Endometrium (tissue), 2 donors: ENCODE results near the gene SIRT6.
"Not testable (repeated sequence)": the region's sequence is repeated elsewhere in the genome, so short reads cannot be mapped to it uniquely, and the experiment has no call there.

ENCODE experiments used
- FAIRE-seq: peaks from 2 replicates; lab custom pipeline; 2012; peaks lifted over from hg19 to GRCh38; lab: Jason Lieb, UNC
- donor health status: control.
- donor health status: control.

The SIRT6 gene

GRCh38 chr19:4199699-4200293 lies 17.4 kb upstream of the SIRT6 start:
- FAIRE-seq, result no peak

- FAIRE-seq, result no peak
These were observed 16.2 kb upstream of the SIRT6 start for GRCh38 chr19:4198467-4199126.

DNA sequence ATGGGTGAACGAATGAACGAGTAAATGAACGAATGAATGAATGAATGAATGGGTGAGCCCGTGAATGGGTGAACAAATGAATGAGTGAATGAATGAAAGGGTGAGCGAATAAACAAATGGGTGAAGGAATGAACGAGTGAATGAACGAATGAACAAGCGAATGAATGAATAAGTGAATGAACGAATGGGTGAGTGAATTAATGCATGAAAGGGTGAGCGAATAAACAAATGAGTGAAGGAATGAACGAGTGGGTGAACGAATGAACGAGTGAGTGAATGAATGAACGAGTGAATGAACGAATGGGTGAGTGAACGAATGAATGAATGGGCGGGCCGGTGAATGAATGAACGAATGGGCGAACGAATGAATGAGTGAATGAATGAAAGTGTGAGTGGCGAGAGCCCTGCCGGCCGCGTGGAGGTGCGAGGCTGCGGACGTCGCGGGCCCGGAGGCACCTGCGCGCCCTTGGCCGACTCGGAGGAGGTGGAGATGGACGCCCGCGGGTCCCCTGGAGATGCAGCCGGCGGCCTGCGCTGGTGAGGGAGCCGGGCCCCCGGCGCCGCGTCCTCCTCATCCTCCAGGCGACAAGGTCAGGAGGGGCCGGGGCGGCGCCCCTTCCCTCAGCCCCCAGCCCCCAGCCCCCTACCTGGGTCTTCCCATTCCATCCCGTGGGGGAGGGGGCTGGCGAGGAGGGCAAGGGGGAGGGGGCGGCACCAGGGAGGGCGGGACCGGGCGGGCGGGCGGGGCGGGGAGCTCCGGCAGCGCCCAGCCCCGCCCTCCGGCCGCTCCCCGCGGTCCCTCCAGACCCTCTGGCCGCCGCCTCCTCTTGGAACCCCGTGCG lies 15.5 kb upstream of the SIRT6 start:
- FAIRE-seq, result no peak

GRCh38 chr19:4197228-4197624 lies 14.9 kb upstream of the SIRT6 start:
- no peak for FAIRE-seq

DNA sequence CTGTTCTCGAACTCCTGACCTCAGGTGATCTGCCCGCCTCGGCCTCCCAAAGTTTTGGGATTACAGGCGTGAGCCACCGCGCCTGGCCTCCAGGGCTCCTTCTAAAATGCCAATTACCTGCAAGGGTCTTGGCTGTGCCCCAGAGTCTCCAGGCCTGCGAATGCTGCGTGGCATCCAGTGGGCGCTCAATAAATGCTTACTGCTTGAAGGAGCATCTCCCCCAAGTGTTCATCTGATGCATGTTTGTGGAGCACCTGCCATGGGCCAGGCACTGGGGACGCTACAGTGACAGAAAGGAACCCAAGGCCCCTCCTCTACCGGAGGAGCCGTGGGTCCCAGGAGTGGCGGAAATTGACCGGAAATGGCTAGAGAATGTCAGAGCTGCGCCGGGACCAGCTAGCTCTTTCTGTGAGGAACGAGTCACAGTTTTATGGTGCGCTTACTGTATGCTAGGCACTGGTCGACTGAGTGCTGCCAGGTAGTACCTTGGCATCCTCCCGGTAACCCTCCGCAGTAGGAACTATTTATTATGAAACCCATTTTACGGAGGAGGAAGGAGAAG lies 14.3 kb upstream of the SIRT6 start:
- FAIRE-seq, result no peak

GRCh38 chr19:4196009-4196408 lies 13.6 kb upstream of the SIRT6 start:
- no peak for FAIRE-seq

DNA sequence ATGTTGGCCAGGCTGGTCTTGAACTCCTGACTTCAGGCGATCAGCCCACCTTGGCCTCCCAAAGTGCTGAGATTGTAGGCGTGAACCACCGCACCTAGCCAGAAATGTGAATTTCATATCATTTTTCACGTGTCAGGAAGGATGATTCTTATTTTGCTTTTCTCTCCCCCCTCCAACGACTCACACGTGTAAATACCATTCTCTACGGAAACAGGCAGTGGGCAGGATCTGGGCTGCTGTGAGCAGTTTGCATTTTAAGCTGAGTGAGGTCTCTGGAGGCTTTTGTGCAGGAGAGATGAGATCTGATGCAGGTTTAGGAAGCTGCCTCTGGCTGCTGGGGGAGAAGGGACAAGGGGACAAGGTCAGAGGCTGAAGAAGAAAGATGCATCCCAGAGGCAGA lies 12.0 kb upstream of the SIRT6 start:
- no peak for FAIRE-seq

DNA sequence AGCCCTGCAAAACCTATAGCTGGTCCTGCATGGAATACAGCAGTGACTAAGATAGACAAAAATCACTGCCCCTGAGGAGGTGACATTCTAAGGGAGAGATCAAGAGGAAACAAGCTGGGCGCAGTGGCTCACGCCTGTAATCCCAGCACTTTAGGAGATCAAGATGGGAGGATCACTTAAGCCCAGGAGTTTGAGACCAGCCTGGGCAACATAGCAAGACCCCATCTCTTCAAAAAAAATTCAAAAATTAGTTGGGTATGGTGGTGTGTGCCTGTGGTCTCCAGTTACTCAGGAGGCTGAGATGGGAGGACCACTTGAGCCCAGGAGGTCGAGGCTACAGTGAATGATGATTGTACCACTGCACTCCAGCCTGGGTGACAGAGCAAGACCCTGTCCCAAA lies 10.2 kb upstream of the SIRT6 start:
- FAIRE-seq, result not testable (repeated sequence)

GRCh38 chr19:4189641-4190040 lies 7.3 kb upstream of the SIRT6 start:
- FAIRE-seq, result no peak

DNA sequence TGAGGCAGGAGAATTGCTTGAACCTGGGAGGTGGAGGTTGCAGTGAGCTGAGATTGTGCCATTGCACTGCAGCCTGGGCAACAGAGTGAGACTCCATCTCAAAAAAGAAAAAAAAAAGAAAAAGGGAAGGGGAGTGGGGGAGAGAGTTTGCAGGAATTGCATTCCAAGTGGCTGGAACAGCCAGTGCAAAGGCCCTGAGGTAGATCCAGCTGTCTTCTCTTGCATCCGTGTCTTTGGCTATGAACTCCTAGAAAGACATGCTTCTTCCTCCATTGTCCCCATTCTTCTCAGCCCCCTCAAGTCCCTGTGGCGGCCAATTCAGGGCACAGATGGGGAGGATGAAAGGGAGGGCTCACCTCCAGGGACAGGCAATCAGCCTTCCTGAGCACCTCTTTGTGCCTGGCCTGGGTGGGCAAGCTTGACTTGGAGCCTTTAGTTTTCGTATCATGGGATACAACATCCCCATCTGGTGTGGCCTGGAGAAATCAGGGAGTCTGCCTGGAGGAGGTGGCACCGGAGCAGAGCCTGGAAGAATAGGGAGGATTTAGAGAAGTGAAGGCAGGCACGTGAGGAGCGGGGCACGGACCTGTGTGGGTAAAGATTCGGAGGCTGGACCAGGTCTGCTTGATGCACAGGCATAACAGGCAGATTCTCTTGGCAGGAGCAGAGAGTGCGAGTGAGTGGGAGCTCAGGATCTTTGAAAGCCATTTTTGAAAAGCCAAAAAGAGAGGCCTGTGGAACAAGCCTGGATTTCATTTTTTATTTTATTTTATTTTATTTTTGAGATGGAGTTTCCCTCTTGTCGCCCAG lies 5.2 kb upstream of the SIRT6 start:
- no peak for FAIRE-seq

- no peak for FAIRE-seq
These were observed 4.0 kb upstream of the SIRT6 start for GRCh38 chr19:4186087-4186993.

- FAIRE-seq, result no peak
These were observed 3.2 kb upstream of the SIRT6 start for GRCh38 chr19:4185413-4186086.

- FAIRE-seq, result no peak
These were observed 2.5 kb upstream of the SIRT6 start for GRCh38 chr19:4184718-4185352.

GRCh38 chr19:4183967-4184717 lies 1.8 kb upstream of the SIRT6 start:
- no peak for FAIRE-seq

GRCh38 chr19:4181053-4181508 lies 1.3 kb downstream of the SIRT6 start:
- FAIRE-seq, result no peak

- FAIRE-seq, result no peak
These were observed 3.4 kb downstream of the SIRT6 start for GRCh38 chr19:4178990-4179389.

DNA sequence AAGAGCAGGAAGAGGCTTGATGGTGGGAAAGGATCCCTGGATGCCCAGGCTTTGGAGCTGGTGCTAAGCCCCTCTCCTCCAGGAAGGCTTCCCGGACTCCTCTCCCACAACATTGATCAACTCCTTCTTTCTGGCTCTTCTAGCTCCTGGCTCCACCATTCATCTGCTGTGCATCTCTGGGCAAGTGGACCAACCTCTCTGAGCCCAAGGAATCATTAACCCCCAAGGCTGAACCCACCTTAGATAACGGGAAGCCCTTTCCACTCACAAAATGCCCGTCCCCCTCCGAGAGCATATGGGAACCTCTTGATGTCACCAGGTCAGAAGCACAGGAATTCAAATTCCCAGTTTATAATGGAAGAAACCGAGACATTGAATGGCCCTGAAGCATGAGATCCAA lies 5.2 kb downstream of the SIRT6 start:
- FAIRE-seq, result no peak

DNA sequence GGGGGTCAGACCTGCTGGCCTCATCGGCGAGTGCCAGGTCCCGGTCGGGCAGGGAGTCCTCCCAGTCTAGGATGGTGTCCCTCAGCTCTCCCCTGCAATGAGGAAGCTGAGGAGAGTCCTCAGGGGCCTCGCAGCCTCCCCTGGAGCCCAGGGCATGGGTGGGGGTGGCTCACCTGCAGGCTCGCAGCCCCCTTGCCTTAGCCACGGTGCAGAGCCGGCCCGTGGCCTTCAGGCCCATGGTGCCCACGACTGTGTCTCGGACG lies 6.8 kb downstream of the SIRT6 start:
- FAIRE-seq, result no peak

DNA sequence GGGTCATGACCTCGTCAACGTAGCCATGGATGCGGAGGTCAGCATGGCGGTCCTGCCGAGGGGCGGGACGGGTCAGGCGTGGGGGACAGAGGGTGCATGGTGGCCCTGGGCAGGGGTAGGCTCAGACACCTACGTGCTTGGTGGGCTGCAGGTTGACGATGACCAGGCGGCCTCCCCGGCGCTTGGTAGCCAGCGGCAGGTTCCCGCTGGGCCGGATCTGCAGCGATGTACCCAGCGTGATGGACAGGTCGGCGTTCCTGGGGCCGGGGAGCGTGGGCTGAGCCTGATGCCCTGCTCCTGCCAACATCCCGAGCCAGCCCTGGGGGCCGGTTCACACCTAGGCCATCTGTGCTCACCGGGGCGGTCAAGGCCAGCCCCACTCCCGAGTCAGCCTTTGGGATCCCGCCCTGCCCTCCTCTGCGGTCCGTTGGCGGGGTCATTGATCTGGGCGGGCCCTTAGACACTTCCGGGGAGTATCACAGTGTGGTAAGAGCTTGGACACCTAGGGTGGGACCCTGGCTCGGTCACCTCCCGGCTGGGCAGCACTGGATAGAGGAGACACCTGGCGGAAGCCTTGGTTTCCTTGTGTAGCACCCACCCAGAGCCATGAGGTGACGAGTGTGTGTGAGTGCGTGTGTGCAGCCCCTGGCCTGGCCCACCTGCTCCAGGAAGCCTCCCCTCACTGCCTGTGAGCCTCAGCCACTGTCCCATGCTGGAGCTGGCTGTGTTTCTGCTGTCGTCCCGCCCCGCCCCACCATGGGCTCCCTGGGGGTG lies 7.3 kb downstream of the SIRT6 start:
- no peak for FAIRE-seq
